Panc1 (cell line): ENCODE results near the gene KCNG1. TPM values are rescaled to one million over a fixed set of nuclear protein-coding genes. Genes with fewer than 3 reads are reported as not detected.

Experiments used
- ATAC-seq: fragments of 200-7000 bp; cut with Tn5 transposase; 2 replicates; pipeline ENCODE4 v1.9.1; 2020; ENCODE audit warnings: mild to moderate bottlenecking, moderate library complexity
- BruUV-seq: library from RNA; stranded (reverse); fragments of 400-500 nt; replicated peaks from 2 replicates; lab custom pipeline; 2021; lab: Mats Ljungman, UMichigan
- CTCF ChIA-PET: fragments of 300-600 bp; sonication (Branson Sonifier 250); formaldehyde crosslinking; loops from one replicate; lab custom pipeline; 2022; ENCODE audit warnings: antibody characterized with exemption; lab: Charles Lee
- POLR2A ChIA-PET: fragments of 300-600 bp; sonication (Branson Sonifier 250); formaldehyde crosslinking; loops from one replicate; lab custom pipeline; 2022; ENCODE audit warnings: antibody characterized with exemption; lab: Charles Lee
- DNase-seq: peaks from one replicate; pipeline ENCODE4 v3.0.0-alpha.2; 2010; ENCODE audit warnings: low read depth, low spot score
- H3K27ac ChIP-seq: 2 replicates; pipeline ENCODE4 v1.5.1; 2011; ENCODE audit warnings: mild to moderate bottlenecking, low read length, inconsistent platforms
- H3K27me3 ChIP-seq: fragments of 200-500 bp; sonication (Bioruptor generic); 2 replicates; pipeline ENCODE4 v1.6.0; 2014; ENCODE audit warnings: low read length, inconsistent platforms; ENCODE audit not compliant: control insufficient read depth, insufficient read depth
- H3K36me3 ChIP-seq: fragments of 200-500 bp; sonication (Bioruptor generic); 2 replicates; pipeline ENCODE4 v1.5.1; 2014; ENCODE audit warnings: inconsistent platforms, mild to moderate bottlenecking, low read length, moderate library complexity; ENCODE audit not compliant: control insufficient read depth, insufficient read depth
- H3K4me1 ChIP-seq: 2 replicates; pipeline ENCODE4 v1.5.1; 2011; ENCODE audit warnings: inconsistent platforms, mild to moderate bottlenecking, low read length, moderate library complexity; ENCODE audit not compliant: control insufficient read depth, insufficient read depth
- H3K4me3 ChIP-seq, 2 experiments: 2 replicates each; pipeline ENCODE4 v1.5.1; 2011 to 2012; ENCODE audit warnings: low read depth in 2 of 2, low read length in 2 of 2, mild to moderate bottlenecking in 2 of 2, inconsistent platforms in 1 of 2, moderate library complexity in 1 of 2
- H3K9me3 ChIP-seq: fragments of 200-500 bp; sonication (Bioruptor generic); 2 replicates; pipeline ENCODE4 v1.5.1; 2014; ENCODE audit warnings: low read depth, mild to moderate bottlenecking, inconsistent platforms, low read length, moderate library complexity; ENCODE audit not compliant: control insufficient read depth, insufficient read depth
- CTCF ChIP-seq: fragments of 450-650 bp; IDR thresholded peaks from 2 replicates; pipeline ENCODE4 v1.5.1; 2017; ENCODE audit warnings: mild to moderate bottlenecking
- POLR2AphosphoS5 ChIP-seq: IDR thresholded peaks from 2 replicates; pipeline ENCODE4 v1.6.1; 2012; ENCODE audit warnings: mild to moderate bottlenecking, low read depth, low read length, moderate library complexity
- REST ChIP-seq, 2 experiments: IDR thresholded peaks; 2 replicates each; pipeline ENCODE4 v1.6.1; 2011 to 2012; ENCODE audit warnings: low read depth in 2 of 2, control low read depth in 1 of 2, low read length in 1 of 2, mild to moderate bottlenecking in 1 of 2, moderate library complexity in 1 of 2; ENCODE audit not compliant: insufficient read depth in 1 of 2
- SIN3A ChIP-seq: IDR thresholded peaks from 2 replicates; pipeline ENCODE4 v1.6.1; 2012; ENCODE audit warnings: low read depth, mild to moderate bottlenecking, low read length, moderate library complexity, borderline replicate concordance; ENCODE audit not compliant: insufficient read depth
- TCF7L2 ChIP-seq: IDR thresholded peaks from 2 replicates; pipeline ENCODE4 v1.6.1; 2011; ENCODE audit warnings: mild to moderate bottlenecking, low read depth, low read length, inconsistent platforms
- in situ Hi-C: cut with HindIII; loops from 2 replicates; pipeline ENCODE4 v1.10.0; 2016; ENCODE audit warnings: low sequenced_read_pairs, low pct_unique_long_range_greater_than_20kb
- intact Hi-C: fragments of 100-400 bp; cut with micrococcal nuclease; formaldehyde crosslinking; loops from one replicate; pipeline ENCODE4 v1.10.0; 2022; ENCODE audit not compliant: unreplicated experiment
- total RNA-seq: library from RNA; stranded (reverse); gene quantifications from one replicate; pipeline ENCODE4 v1.2.1, GENCODE V29; 2021; ENCODE audit not compliant: unreplicated experiment

Gene KCNG1
- total RNA-seq, 1 experiment from 2014 or later, result 7.4 TPM

- Histone ChIP-seq H3K36me3 (no peaks in the 10 kb centered on the region), H3K9me3 (no peaks in the 10 kb centered on the region), H3K4me1 (0 out of 2 replicates have a peak, but pooled peaks cover 3% of the 10 kb centered on the region), H3K4me3 (no peak overlapping the region), H3K27me3 (peaks cover 5% of the 10 kb centered on the region; the same call in 1 of the 2 replicates), H3K27ac (no peak overlapping the region)
- BruUV-seq, result no TSS peak
- DNase-seq (no peak), ATAC-seq (no peak)
- no peak for TF ChIP-seq CTCF
- no peak for TF ChIP-seq SIN3A
- no peak for TF ChIP-seq POLR2AphosphoS5
- TF ChIP-seq REST (IDR thresholded peaks at IDR 0.05; ENCODE audit: insufficient read depth in 1 of 2, low read depth in 2 of 2, low read length in 1 of 2), result no peak
- no peak for TF ChIP-seq TCF7L2
- in situ Hi-C loops (no loop called here), intact Hi-C loops (no loop called here)
- POLR2A ChIA-PET, result no interaction called here
- CTCF ChIA-PET, result no interaction called here
Measured at GRCh38 chr20:51059862-51060261, 37.0 kb upstream of the KCNG1 start.

DNA sequence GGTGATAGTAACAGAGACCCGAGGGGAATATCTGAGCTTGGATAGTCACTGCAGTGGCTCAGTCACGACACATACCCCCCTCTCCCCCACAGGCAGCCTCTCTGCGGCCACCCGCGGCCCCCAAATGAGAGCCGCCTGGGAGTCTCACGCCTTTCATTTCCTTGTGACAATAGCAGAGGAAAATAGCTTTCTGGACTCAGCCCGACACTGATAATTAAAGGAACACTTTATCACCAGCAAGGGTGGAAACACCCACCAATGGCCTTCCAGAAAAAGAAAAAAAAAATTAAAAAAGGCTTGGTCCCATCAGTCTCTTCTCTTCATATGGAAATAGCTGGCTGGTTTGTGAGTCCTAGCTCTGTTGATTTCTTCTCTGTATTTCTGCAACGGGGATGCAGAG, 35.1 kb upstream of the KCNG1 start:
- Histone ChIP-seq H3K27ac (no peak overlapping the region), H3K36me3 (no peaks in the 10 kb centered on the region), H3K4me3 (no peak overlapping the region), H3K9me3 (no peaks in the 10 kb centered on the region), H3K27me3 (peaks cover 13% of the 10 kb centered on the region; the same call in 1 of the 2 replicates), H3K4me1 (0 out of 2 replicates have a peak, but pooled peaks cover 3% of the 10 kb centered on the region)
- ATAC-seq (no peak), DNase-seq (no peak)
- in situ Hi-C loops (no loop called here), intact Hi-C loops (no loop called here)
- ChIA-PET POLR2A (no interaction called here), CTCF (no interaction called here)
- TF ChIP-seq CTCF (no peak), REST (IDR thresholded peaks at IDR 0.05; ENCODE audit: insufficient read depth in 1 of 2, low read depth in 2 of 2, low read length in 1 of 2) (no peak), SIN3A (no peak), TCF7L2 (no peak), POLR2AphosphoS5 (no peak)
- BruUV-seq, result no TSS peak
